Liver (tissue), 9 donors: Measurements from ENCODE around the gene RPS6KA4. TPM values are rescaled to one million over a fixed set of nuclear protein-coding genes. Genes with fewer than 3 reads are reported as not detected.

Source experiments
- DNase-seq: peaks from one replicate; pipeline ENCODE4 v3.0.0-alpha.2; 2017; ENCODE audit warnings: low spot score
- H3K27ac ChIP-seq, 2 donors: one replicate each; pipeline ENCODE4 v1.7.0; 2013; ENCODE audit warnings: inconsistent platforms in 2 of 2, low read length in 2 of 2, control low read depth in 1 of 2, low read depth in 1 of 2, mild to moderate bottlenecking in 1 of 2
- H3K27me3 ChIP-seq, 4 donors: one replicate each; pipeline versions ENCODE4 v1.6.1 to v1.7.0; 2013; ENCODE audit warnings: low read length in 3 of 4, inconsistent platforms in 1 of 4, mild to moderate bottlenecking in 1 of 4, moderate library complexity in 1 of 4; ENCODE audit not compliant: control insufficient read depth in 4 of 4, insufficient read depth in 4 of 4
- H3K36me3 ChIP-seq, 4 donors: one replicate each; pipeline versions ENCODE4 v1.6.1 to v1.7.0; 2013; ENCODE audit warnings: low read length in 3 of 4, mild to moderate bottlenecking in 3 of 4, low read depth in 1 of 4, moderate library complexity in 1 of 4; ENCODE audit not compliant: control insufficient read depth in 4 of 4, insufficient read depth in 3 of 4
- H3K4me1 ChIP-seq, 4 donors: one replicate each; pipeline versions ENCODE4 v1.6.1 to v1.7.0; 2013; ENCODE audit warnings: low read length in 3 of 4, mild to moderate bottlenecking in 3 of 4, moderate library complexity in 1 of 4; ENCODE audit not compliant: control insufficient read depth in 4 of 4, insufficient read depth in 4 of 4
- H3K4me3 ChIP-seq, 3 donors: one replicate each; pipeline versions ENCODE4 v1.6.1 to v1.7.0; 2013; ENCODE audit warnings: low read length in 3 of 3, control low read depth in 1 of 3, low read depth in 1 of 3, mild to moderate bottlenecking in 1 of 3
- H3K9ac ChIP-seq, 2 donors: one replicate each; pipeline ENCODE4 v1.7.0; 2013; ENCODE audit warnings: low read length in 2 of 2, mild to moderate bottlenecking in 2 of 2, moderate library complexity in 2 of 2, control low read depth in 1 of 2, low read depth in 1 of 2
- H3K9me3 ChIP-seq, 4 donors: one replicate each; pipeline versions ENCODE4 v1.6.1 to v1.7.0; 2013; ENCODE audit warnings: low read length in 3 of 4; ENCODE audit not compliant: control insufficient read depth in 4 of 4
- FOXA2 ChIP-seq: IDR thresholded peaks from 2 replicates; pipeline ENCODE4 v1.6.1; 2016; ENCODE audit warnings: antibody characterized with exemption
- GABPA ChIP-seq, 2 donors: IDR thresholded peaks in 1 of 2; conservative IDR thresholded peaks in 1 of 2; 2 replicates each; pipeline ENCODE4 v1.6.1; 2016; ENCODE audit warnings: antibody characterized with exemption in 2 of 2, mild to moderate bottlenecking in 1 of 2, moderate library complexity in 1 of 2
- HNF4A ChIP-seq, 2 donors: conservative IDR thresholded peaks; 2 replicates each; pipeline ENCODE4 v1.6.1; 2016; ENCODE audit warnings: antibody characterized with exemption in 2 of 2, mild to moderate bottlenecking in 2 of 2
- HNF4G ChIP-seq: IDR thresholded peaks from 2 replicates; pipeline ENCODE4 v1.6.1; 2016; ENCODE audit warnings: antibody characterized with exemption
- JUND ChIP-seq, 2 donors: IDR thresholded peaks; 2 replicates each; pipeline ENCODE4 v1.6.1; 2016; ENCODE audit warnings: antibody characterized with exemption in 2 of 2
- RAD21 ChIP-seq, 2 donors: IDR thresholded peaks; 2 replicates each; pipeline ENCODE4 v1.6.1; 2016; ENCODE audit warnings: antibody characterized with exemption in 2 of 2, mild to moderate bottlenecking in 2 of 2
- RXRA ChIP-seq, 2 donors: IDR thresholded peaks; 2 replicates each; pipeline ENCODE4 v1.6.1; 2017 to 2018; ENCODE audit warnings: antibody characterized with exemption in 2 of 2, mild to moderate bottlenecking in 1 of 2
- SP1 ChIP-seq: IDR thresholded peaks from 2 replicates; pipeline ENCODE4 v1.6.1; 2018; ENCODE audit warnings: antibody characterized with exemption, mild to moderate bottlenecking
- TAF1 ChIP-seq: conservative IDR thresholded peaks from 2 replicates; pipeline ENCODE4 v1.6.1; 2016; ENCODE audit warnings: antibody characterized with exemption, mild to moderate bottlenecking
- YY1 ChIP-seq: IDR thresholded peaks from 2 replicates; pipeline ENCODE4 v1.6.1; 2016; ENCODE audit warnings: antibody characterized with exemption, mild to moderate bottlenecking
- WGBS: extraction: QIAGEN DNeasy Blood & Tissue Kit; methylation state at CpG from one replicate; pipeline ENCODE4 v1.1.7; 2013; 5-methylcytosine and 5-hydroxymethylcytosine counted together
- polyA plus RNA-seq, 2 donors: library from polyadenylated mRNA; stranded (reverse) in 1 of 2; unstranded in 1 of 2; fragments of 200-250 nt in 1 of 2; fragments of >200 nt in 1 of 2; fragmentation: Nextera tagmentation in 1 of 2; extraction: Ambion mirVana in 1 of 2; gene quantifications; one replicate each; pipeline versions ENCODE4 v1.2.1 to v1.2.3, GENCODE V29; 2013 to 2015
- total RNA-seq, 2 donors: library from RNA; depleted of rRNA; stranded (reverse); fragments of >200 nt; gene quantifications; one replicate each; pipeline ENCODE4 v1.2.3, GENCODE V29; 2014
- TF ChIP-seq, protein P1 (sequence below): fragments of 150-350 bp; IDR thresholded peaks from 2 replicates; pipeline ENCODE4 v1.5.1; 2017; ENCODE audit warnings: improper control_type of control experiment, low read depth, low read length; ENCODE audit not compliant: missing input control
- TF ChIP-seq, protein P2 (sequence below): IDR thresholded peaks from 2 replicates; pipeline ENCODE4 v1.6.1; 2016; ENCODE audit warnings: antibody characterized with exemption
- TF ChIP-seq, protein P3 (sequence below): IDR thresholded peaks from 2 replicates; pipeline ENCODE4 v1.6.1; 2016; ENCODE audit warnings: antibody characterized with exemption, mild to moderate bottlenecking
- donor health status: healthy.
- donor health status: healthy.
- donor health status: healthy.
- donor health status: healthy.
- donor health status: healthy.

The RPS6KA4 gene
- total and polyA plus RNA-seq, 4 donors = 2.0 to 13.5 (median 10.0) TPM

DNA sequence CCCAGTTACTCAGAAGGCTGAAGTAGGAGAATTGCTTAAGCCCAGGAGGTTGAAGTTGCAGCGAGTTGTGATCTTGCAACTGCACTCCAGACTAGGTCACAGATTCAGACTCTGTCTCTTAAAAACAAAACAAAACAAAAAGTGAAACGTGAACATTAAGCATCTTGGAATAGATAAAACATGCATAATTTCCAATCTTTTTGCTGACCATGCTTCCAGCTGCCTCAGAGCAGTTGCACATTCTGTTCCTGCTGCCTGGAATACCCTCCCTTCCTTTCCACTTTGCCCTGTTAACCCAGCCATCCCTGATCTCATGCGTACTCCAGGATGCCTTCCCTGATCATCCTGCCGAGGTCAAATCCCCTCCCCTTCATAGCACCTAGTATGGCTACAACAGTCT, 19.7 kb upstream of the RPS6KA4 start (continued):
- TF ChIP-seq, protein P1, sequence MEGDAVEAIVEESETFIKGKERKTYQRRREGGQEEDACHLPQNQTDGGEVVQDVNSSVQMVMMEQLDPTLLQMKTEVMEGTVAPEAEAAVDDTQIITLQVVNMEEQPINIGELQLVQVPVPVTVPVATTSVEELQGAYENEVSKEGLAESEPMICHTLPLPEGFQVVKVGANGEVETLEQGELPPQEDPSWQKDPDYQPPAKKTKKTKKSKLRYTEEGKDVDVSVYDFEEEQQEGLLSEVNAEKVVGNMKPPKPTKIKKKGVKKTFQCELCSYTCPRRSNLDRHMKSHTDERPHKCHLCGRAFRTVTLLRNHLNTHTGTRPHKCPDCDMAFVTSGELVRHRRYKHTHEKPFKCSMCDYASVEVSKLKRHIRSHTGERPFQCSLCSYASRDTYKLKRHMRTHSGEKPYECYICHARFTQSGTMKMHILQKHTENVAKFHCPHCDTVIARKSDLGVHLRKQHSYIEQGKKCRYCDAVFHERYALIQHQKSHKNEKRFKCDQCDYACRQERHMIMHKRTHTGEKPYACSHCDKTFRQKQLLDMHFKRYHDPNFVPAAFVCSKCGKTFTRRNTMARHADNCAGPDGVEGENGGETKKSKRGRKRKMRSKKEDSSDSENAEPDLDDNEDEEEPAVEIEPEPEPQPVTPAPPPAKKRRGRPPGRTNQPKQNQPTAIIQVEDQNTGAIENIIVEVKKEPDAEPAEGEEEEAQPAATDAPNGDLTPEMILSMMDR = no peak

DNA sequence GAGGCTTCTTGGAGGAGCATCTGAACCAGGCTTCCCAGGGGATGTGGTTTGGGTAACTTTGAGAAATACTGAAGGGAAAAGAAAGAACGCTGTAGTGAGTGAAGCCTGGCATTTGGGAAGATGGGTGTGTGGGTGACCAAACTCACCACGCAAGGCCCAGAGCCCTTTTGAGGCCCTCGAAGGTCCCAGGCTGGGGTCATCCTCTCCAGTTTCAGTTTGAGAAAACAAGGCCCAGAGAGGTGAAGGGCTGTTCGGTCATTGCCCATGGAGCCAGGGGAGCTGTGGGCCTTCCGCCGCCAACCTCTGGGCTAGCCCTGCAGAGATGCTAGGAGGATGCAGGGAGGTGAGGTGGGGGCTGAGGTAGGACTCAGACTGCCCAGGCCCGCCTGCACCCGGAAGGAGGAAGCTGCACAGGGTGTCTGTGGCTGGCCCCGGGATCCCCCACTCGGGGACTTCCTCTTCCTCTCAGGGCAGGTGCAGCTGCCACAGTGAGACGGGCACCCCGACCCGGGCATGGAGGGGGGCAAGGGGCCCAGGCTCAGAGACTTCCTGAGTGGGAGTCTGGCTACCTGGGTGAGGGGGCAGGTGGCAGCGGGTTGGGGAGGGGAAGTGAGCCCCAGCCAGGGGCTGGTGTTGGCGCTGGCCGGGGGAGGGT, 19.1 kb upstream of the RPS6KA4 start, which contains the start of gene CCDC88B:
Gene CCDC88B (plus strand): TSS at position 451 of the 655 bp plus-strand sequence. CDS start 63 bp downstream, at position 514.
- peaks cover 0 to 12% (median 7%) of the 10 kb centered on the region in 4 donors for H3K4me1 ChIP-seq
- no peaks in the 10 kb centered on the region for H3K36me3 ChIP-seq
- TF ChIP-seq, protein P2, sequence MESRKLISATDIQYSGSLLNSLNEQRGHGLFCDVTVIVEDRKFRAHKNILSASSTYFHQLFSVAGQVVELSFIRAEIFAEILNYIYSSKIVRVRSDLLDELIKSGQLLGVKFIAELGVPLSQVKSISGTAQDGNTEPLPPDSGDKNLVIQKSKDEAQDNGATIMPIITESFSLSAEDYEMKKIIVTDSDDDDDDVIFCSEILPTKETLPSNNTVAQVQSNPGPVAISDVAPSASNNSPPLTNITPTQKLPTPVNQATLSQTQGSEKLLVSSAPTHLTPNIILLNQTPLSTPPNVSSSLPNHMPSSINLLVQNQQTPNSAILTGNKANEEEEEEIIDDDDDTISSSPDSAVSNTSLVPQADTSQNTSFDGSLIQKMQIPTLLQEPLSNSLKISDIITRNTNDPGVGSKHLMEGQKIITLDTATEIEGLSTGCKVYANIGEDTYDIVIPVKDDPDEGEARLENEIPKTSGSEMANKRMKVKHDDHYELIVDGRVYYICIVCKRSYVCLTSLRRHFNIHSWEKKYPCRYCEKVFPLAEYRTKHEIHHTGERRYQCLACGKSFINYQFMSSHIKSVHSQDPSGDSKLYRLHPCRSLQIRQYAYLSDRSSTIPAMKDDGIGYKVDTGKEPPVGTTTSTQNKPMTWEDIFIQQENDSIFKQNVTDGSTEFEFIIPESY = no peak
- TF ChIP-seq FOXA2 (no peak), RXRA (IDR thresholded peaks at IDR 0.05) (no peak), HNF4A (conservative IDR thresholded peaks at IDR 0.05) (no peak), HNF4G (no peak), TAF1 (no peak), GABPA (IDR thresholded peaks at IDR 0.05 in 1 of 2, conservative IDR thresholded peaks at IDR 0.05 in 1 of 2) (no peak), JUND (IDR thresholded peaks at IDR 0.05) (no peak), SP1 (no peak), RAD21 (IDR thresholded peaks at IDR 0.05) (no peak), YY1 (no peak)
- TF ChIP-seq, protein P3, sequence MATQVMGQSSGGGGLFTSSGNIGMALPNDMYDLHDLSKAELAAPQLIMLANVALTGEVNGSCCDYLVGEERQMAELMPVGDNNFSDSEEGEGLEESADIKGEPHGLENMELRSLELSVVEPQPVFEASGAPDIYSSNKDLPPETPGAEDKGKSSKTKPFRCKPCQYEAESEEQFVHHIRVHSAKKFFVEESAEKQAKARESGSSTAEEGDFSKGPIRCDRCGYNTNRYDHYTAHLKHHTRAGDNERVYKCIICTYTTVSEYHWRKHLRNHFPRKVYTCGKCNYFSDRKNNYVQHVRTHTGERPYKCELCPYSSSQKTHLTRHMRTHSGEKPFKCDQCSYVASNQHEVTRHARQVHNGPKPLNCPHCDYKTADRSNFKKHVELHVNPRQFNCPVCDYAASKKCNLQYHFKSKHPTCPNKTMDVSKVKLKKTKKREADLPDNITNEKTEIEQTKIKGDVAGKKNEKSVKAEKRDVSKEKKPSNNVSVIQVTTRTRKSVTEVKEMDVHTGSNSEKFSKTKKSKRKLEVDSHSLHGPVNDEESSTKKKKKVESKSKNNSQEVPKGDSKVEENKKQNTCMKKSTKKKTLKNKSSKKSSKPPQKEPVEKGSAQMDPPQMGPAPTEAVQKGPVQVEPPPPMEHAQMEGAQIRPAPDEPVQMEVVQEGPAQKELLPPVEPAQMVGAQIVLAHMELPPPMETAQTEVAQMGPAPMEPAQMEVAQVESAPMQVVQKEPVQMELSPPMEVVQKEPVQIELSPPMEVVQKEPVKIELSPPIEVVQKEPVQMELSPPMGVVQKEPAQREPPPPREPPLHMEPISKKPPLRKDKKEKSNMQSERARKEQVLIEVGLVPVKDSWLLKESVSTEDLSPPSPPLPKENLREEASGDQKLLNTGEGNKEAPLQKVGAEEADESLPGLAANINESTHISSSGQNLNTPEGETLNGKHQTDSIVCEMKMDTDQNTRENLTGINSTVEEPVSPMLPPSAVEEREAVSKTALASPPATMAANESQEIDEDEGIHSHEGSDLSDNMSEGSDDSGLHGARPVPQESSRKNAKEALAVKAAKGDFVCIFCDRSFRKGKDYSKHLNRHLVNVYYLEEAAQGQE = no peak
- TF ChIP-seq, protein P1 = no peak
- WGBS = 74% methylated on average over 16 of the region's 16 CpGs
- H3K9ac ChIP-seq = no peak within 1 kb of the TSS
- H3K27me3 ChIP-seq = no peaks in the 10 kb centered on the region
- peak within 1 kb of the TSS in 1 of 3 donors; percentile 21 for H3K4me3 ChIP-seq
- peak within 1 kb of the TSS; percentile 18 to 61 for H3K27ac ChIP-seq
- H3K9me3 ChIP-seq = no peaks in the 10 kb centered on the region
- no peak for DNase-seq
